Thoracic aorta (tissue), 2 donors: ENCODE results near the gene JADE3. TPM values are rescaled to one million over a fixed set of nuclear protein-coding genes. Genes with fewer than 3 reads are reported as not detected.

Experiments used
- ATAC-seq: fragments of 150-250 bp; one replicate; pipeline ENCODE4 v1.8.0; 2017; ENCODE audit warnings: low read depth; ENCODE audit not compliant: insufficient number of reproducible peaks, low FRiP score
- DNase-seq: peaks from one replicate; pipeline ENCODE4 v3.0.0-alpha.2; 2020; ENCODE audit warnings: low spot score
- H3K27ac ChIP-seq, 2 donors: fragments of 200-600 bp; sonication (generic); 1 replicate in 1 of 2; 2 replicates in 1 of 2; pipeline ENCODE4 v1.5.1; 2016; ENCODE audit warnings: mild to moderate bottlenecking in 2 of 2, moderate library complexity in 2 of 2
- H3K27me3 ChIP-seq: fragments of 200-600 bp; sonication (generic); replicated peaks from 2 replicates; pipeline ENCODE4 v1.6.0; 2016; ENCODE audit warnings: mild to moderate bottlenecking; ENCODE audit not compliant: insufficient read depth
- H3K36me3 ChIP-seq: fragments of 200-600 bp; sonication (generic); one replicate; pipeline ENCODE4 v1.5.1; 2016
- H3K4me1 ChIP-seq, 2 donors: fragments of 200-600 bp; sonication (generic); 1 replicate in 1 of 2; 2 replicates in 1 of 2; pipeline versions ENCODE4 v1.5.1 to v1.6.0; 2016; ENCODE audit warnings: low read depth in 2 of 2, mild to moderate bottlenecking in 1 of 2; ENCODE audit not compliant: control insufficient read depth in 1 of 2
- H3K4me3 ChIP-seq: fragments of 200-600 bp; sonication (generic); 2 replicates; pipeline ENCODE4 v1.5.1; 2016; ENCODE audit warnings: mild to moderate bottlenecking
- H3K9me3 ChIP-seq: fragments of 200-600 bp; sonication (generic); 2 replicates; pipeline ENCODE4 v1.5.1; 2016
- total RNA-seq, 2 donors: library from RNA; depleted of rRNA; stranded (reverse); fragments of >200 nt; gene quantifications; one replicate each; pipeline versions ENCODE4 v1.1.0 to v1.2.3, GENCODE V29; 2016
- TF ChIP-seq, protein P1 (sequence below): fragments of 200-600 bp; sonication (generic); IDR thresholded peaks from one replicate; pipeline ENCODE4 v1.5.1; 2019; ENCODE audit warnings: antibody characterized with exemption

JADE3 gene
- total RNA-seq, 2 donors from 2014 or later, result 3.7 to 5.2 TPM

DNA sequence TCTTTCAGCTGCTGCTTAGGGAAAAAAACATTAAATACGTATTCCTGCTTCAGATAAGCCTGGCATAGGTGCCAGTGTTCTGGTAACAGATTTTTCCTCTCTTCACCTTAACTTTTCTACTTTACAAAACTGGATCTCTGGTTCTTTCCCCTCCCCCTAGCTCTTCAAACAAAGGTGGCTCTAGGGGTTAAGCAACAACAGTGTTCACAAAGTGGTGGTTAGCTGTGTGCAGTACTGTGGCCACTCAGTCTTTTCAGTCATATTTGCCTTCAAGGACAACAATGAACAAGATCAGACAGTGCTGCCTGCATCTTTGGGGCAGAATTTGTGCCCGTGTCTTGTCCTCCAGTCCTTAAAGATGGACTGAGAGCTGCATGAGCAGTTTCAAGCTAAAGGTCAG is 151.0 kb downstream of the JADE3 start:
- no peaks in the 10 kb centered on the region for H3K4me1 ChIP-seq
- no peak overlapping the region for H3K27ac ChIP-seq
- H3K4me3 ChIP-seq, result no peak overlapping the region
- DNase-seq (no peak), ATAC-seq (no peak)
- H3K9me3 ChIP-seq, result no peaks in the 10 kb centered on the region
- H3K27me3 ChIP-seq, result no peaks in the 10 kb centered on the region
- TF ChIP-seq, protein P1, sequence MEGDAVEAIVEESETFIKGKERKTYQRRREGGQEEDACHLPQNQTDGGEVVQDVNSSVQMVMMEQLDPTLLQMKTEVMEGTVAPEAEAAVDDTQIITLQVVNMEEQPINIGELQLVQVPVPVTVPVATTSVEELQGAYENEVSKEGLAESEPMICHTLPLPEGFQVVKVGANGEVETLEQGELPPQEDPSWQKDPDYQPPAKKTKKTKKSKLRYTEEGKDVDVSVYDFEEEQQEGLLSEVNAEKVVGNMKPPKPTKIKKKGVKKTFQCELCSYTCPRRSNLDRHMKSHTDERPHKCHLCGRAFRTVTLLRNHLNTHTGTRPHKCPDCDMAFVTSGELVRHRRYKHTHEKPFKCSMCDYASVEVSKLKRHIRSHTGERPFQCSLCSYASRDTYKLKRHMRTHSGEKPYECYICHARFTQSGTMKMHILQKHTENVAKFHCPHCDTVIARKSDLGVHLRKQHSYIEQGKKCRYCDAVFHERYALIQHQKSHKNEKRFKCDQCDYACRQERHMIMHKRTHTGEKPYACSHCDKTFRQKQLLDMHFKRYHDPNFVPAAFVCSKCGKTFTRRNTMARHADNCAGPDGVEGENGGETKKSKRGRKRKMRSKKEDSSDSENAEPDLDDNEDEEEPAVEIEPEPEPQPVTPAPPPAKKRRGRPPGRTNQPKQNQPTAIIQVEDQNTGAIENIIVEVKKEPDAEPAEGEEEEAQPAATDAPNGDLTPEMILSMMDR, result no peak
- H3K36me3 ChIP-seq, result no peaks in the 10 kb centered on the region

DNA sequence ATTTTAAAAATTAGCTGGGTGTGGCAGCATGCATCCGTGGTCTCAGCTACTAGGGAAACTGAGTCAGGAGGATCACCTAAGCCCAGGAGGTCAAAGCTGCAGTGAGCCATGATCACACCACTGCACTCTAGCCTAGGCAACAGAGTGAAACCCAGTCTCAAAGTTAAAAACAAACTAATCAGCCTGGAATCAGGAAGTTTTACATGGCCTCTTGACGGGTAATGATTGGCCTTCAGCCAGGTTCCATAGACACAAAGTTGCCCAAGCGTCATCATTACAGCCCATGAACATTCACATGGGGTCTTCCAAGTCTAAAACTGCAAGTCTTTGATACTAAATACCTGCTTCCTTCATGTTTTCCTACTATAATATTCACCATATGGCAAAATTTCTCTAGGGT is 156.0 kb downstream of the JADE3 start:
- TF ChIP-seq, protein P1, result no peak
- Histone ChIP-seq H3K4me1 (no peaks in the 10 kb centered on the region), H3K27ac (no peak overlapping the region), H3K9me3 (no peaks in the 10 kb centered on the region), H3K4me3 (no peak overlapping the region), H3K36me3 (no peaks in the 10 kb centered on the region), H3K27me3 (no peaks in the 10 kb centered on the region)
- ATAC-seq, result no peak
- no peak for DNase-seq

DNA sequence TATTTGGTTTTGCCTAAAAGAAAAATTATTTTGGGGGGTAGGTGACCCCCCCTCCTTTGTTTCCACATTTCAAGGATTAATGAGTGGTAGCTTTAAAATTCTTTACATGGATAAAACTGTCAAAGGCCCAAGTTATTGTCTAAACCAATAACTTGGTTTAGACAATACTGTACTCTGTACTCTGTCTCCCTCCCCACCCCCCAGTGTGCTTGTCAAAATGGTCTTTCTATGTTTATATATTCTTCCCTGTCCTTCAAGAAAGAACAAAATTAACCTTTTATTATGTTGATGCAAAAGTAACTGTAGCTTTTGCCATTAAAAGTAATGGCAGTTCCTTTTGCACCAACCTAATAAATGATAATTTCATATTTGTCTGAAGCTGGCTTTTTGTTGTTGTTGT is 156.5 kb downstream of the JADE3 start:
- ATAC-seq (no peak), DNase-seq (no peak)
- no peaks in the 10 kb centered on the region for H3K27me3 ChIP-seq
- TF ChIP-seq, protein P1, result no peak
- no peak overlapping the region for H3K4me3 ChIP-seq
- no peak overlapping the region for H3K27ac ChIP-seq
- H3K36me3 ChIP-seq, result no peaks in the 10 kb centered on the region
- H3K9me3 ChIP-seq, result no peaks in the 10 kb centered on the region
- H3K4me1 ChIP-seq, result no peaks in the 10 kb centered on the region

DNA sequence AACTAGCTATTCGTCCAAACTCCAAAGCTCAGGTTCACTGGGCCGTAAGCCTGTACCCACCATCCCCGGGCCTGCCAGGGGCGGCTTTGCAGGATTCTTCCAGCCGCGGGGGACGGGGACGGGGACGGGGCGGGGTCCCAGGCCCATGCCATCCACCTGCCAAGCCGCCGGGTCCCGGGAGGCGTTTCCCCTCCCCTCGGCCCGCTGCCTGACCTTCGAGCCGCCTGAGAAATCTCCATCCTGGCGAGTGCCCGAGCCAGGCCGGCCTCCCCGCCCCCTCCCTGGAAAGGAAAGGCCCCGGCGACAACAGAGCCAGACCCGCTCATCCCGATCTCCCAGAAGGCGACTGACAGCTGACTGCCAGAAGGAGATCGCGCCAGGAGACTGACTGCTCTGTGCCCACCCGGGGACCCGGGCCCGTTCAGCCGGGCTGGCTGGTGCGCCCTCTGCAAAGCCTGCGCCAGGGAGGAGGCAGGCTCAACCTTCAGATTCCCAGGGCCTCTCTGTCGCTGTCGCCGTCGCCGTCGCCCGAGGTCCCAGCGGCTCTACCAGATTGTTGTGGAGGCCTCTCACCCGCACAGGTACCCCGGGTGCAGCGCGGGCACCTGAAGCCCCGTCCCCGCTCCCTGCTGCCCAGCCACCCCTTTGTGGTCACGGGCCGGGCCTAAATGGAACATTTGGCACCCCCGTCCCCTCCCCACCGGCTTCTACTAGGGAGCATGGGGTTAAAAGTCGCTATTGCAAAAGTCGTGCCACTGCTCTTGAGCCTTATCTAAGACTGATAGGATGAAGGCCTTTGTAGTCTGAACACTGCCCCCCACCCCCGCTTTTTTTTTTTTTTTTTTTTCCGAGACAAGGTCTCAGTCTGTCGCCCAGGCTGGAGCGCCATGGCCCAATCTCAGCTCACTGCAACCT is 166.2 kb downstream of the JADE3 start, which contains the start of gene RGN:
Gene RGN, plus strand, starts transcription at position 315 of the 915 bp plus-strand sequence. CDS start 2,702 bp downstream, outside the sequence.
- no peaks in the 10 kb centered on the region for H3K27me3 ChIP-seq

More for the DNA sequence above, 166.2 kb downstream of the JADE3 start, which contains the start of gene RGN:
- Histone ChIP-seq H3K9me3 (no peaks in the 10 kb centered on the region), H3K4me3 (peak within 1 kb of the TSS; percentile 74), H3K4me1 (peaks cover 0 to 6% of the 10 kb centered on the region in 2 donors), H3K27ac (peak within 1 kb of the TSS; percentile 64 to 65), H3K36me3 (no peaks in the 10 kb centered on the region)
- TF ChIP-seq, protein P1, result no peak
- DNase-seq (no peak), ATAC-seq (peak; percentile 28)
